ENCODE results near the gene POLE.

Gene POLE

DNA sequence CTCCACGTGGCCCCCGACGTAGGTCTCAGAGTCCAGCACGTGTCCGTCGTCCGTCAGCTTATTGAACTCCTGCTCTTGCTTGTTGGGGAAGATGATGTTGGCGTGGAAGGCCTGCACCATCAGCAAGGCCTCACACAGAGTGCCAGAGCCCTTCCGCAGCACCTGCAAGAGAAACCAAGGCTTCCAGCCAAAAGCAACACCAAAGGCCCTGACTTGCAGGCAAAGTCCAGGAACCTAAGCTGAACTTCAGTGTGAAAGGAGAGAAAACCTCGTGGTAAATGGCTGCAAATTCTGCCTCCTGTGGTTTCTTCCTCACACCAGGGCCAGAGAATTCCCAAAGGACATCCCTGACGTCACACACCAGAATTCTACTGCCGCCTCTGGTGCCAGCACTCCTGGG, 14.5 kb downstream of the POLE start:
- in situ Hi-C loops (cut with HindIII; ENCODE audit: low sequenced_read_pairs), result no loop called here
- TF ChIP-seq, protein P1, sequence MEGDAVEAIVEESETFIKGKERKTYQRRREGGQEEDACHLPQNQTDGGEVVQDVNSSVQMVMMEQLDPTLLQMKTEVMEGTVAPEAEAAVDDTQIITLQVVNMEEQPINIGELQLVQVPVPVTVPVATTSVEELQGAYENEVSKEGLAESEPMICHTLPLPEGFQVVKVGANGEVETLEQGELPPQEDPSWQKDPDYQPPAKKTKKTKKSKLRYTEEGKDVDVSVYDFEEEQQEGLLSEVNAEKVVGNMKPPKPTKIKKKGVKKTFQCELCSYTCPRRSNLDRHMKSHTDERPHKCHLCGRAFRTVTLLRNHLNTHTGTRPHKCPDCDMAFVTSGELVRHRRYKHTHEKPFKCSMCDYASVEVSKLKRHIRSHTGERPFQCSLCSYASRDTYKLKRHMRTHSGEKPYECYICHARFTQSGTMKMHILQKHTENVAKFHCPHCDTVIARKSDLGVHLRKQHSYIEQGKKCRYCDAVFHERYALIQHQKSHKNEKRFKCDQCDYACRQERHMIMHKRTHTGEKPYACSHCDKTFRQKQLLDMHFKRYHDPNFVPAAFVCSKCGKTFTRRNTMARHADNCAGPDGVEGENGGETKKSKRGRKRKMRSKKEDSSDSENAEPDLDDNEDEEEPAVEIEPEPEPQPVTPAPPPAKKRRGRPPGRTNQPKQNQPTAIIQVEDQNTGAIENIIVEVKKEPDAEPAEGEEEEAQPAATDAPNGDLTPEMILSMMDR (IDR thresholded peaks at IDR 0.05; ENCODE audit: low read depth, low read length), result no peak
- DNase-seq (ENCODE audit: low read depth, low spot score), result no peak
- H3K4me3 ChIP-seq (ENCODE audit: low read depth, low read length), result no peak overlapping the region

DNA sequence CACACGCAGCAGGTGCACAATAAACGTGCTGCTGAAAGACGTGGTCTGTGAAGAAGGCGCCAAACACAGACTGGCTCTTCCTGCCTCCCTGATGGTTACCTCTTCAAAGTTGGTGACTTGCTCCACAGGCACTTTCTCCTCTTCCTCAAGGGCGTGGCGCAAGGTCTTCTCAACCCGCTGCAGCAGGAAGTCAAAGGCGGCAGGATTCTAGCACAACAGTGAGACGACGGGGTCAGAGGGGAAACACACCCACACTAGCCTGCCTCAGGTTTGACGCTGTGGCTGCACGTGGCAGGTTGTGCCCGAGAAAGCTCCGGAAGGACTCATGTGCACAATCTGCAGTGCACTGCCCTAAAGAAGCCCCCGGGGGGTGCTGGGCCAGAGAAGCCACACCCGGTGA, 15.0 kb downstream of the POLE start:
- TF ChIP-seq, protein P1 (IDR thresholded peaks at IDR 0.05; ENCODE audit: low read depth, low read length), result no peak
- in situ Hi-C loops (cut with HindIII; ENCODE audit: low sequenced_read_pairs), result no loop called here
- DNase-seq (ENCODE audit: low read depth, low spot score), result no peak
- H3K4me3 ChIP-seq (ENCODE audit: low read depth, low read length), result no peak overlapping the region

DNA sequence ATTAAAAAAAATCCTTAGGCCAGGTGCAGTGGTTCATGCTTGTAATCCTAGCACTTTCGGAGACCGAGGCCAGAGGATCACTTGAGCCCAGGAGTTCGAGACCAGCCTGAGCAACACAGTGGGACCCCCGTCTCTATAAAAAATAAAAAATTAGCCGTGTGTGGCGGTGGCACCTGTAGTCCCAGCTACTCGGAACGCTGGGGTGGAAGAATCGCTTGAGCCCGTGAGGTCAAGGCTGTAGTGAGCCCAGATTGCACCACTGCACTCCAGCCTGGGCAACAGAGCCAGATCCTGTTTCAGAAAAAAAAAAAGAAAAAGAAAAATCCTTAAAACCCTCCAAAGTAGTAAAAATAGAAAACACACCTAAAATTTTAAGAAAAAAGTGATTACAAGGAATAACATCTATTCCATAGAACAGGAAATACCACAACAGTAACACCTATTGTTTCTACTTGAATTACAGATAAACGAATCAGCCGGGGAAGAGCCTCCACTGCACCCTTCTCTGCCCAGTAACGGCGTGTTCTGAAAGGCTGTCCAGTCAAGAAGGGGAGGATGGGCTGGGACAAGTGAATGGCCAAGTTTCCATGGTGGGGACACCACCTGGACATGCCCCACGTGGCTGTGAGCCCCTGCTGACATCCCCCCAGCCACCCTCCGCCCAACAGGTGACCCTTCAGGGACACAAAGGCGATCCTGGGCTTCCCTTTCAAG, 17.8 kb downstream of the POLE start:
- TF ChIP-seq, protein P1 (IDR thresholded peaks at IDR 0.05; ENCODE audit: low read depth, low read length), result no peak
- in situ Hi-C loops (cut with HindIII; ENCODE audit: low sequenced_read_pairs), result no loop called here
- DNase-seq (ENCODE audit: low read depth, low spot score), result no peak
- no peak overlapping the region for H3K4me3 ChIP-seq (ENCODE audit: low read depth, low read length)

DNA sequence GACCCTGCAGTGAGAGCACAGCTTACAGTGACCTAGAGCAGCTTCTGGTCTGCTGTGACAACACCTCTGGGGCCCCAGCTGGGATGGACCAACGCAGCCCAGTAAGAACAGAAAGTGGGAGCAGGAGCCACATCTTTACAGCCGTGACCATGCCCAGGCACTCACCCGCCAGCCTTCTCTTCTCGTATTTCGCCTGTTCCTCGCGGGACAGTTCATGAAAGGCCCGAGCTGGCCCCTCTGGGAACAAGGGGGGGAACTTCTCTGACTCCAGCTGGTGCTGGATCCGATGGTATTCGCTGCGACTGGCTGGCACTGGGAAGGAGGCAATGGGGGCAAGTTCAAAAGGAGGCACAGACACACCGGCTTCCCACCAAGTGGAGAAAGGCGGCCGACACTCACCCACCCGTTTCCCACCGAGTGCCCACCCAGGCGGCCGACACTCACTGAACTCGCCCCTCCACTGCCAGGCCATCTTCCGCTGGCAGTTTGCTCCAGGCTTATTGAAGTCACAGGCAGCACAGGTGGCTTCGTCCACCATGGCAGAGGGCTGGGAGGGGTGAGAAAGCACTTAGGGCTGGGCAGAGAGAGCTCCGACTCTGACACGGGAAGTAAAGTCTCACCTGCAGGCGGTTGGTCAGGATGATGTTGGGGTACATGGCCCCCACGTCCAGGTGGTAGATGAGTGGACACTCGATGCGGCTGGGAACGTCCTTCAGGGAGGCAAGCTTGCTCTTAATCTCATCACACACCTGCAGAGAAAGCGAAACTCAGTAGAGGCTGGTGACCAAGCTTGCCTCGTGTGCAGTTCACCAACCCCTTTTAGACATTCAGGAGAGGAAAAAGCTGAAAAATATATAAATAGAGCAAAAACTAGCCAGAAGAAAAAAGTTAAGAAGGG, 18.7 kb downstream of the POLE start:
- no peak for DNase-seq (ENCODE audit: low read depth, low spot score)
- TF ChIP-seq, protein P1 (IDR thresholded peaks at IDR 0.05; ENCODE audit: low read depth, low read length), result no peak
- in situ Hi-C loops (cut with HindIII; ENCODE audit: low sequenced_read_pairs), result no loop called here
- H3K4me3 ChIP-seq (ENCODE audit: low read depth, low read length), result no peak overlapping the region

DNA sequence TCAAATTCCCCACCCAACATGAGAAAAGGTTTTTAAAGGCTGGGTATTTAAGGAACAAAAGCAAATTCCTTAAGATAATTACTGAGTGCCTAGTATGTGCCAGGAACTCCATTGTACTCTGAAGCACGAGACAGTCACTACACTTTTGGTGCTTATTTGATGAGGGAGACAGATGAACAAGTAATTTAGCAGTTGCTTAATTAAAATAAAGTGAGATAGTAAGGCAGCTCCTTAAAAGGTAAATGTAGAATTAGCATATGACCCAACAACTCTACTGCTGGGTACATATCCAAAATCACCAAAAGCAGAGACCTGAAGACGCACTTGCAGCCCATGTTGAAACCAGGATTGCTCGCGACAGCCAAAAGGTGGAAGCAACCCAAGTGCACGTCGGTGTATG, 21.3 kb downstream of the POLE start:
- DNase-seq (ENCODE audit: low read depth, low spot score), result no peak
- no peak overlapping the region for H3K4me3 ChIP-seq (ENCODE audit: low read depth, low read length)
- in situ Hi-C loops (cut with HindIII; ENCODE audit: low sequenced_read_pairs), result no loop called here
- TF ChIP-seq, protein P1 (IDR thresholded peaks at IDR 0.05; ENCODE audit: low read depth, low read length), result no peak

DNA sequence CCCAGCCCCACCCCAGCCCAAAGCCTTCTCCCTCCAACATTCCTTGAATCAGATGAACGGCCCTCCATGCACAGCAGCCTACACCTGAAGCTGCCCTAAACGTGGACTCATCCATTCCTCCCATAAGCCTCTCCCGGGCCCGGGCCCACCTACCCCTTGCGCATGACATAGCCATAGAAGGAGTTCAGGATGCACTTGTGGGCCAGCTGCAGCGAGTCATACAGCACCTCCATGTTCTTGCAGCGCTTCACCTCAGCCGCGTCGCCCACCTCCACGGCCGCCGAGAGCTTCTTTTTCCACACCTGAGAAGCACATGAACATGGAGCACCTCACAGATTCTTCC, 22.0 kb downstream of the POLE start:
- DNase-seq (ENCODE audit: low read depth, low spot score), result no peak
- H3K4me3 ChIP-seq (ENCODE audit: low read depth, low read length), result no peak overlapping the region
- TF ChIP-seq, protein P1 (IDR thresholded peaks at IDR 0.05; ENCODE audit: low read depth, low read length), result no peak
- in situ Hi-C loops (cut with HindIII; ENCODE audit: low sequenced_read_pairs), result no loop called here
